ENCODE data around the gene WNT2.

DNA sequence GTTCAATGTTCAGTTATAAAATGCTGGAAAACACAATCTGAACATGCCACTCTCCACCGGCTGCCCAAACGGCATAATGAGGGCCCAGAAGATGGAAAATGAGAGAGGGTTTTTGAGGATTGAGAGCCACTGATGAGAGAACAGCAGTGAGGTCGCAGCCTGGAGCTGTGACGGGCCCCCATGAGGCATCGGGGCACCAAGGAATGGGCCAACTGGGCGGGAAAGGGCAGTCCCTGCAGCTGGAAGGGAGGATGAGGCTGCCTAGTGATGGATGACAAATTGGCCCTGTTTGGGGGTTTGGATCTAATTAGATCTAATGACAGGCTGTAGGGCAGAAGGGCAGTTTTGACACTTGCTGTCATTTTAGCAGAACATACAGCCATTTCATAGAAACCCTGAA, 39.1 kb downstream of the WNT2 start:
- no peak for TF ChIP-seq EZH2 (IDR thresholded peaks at IDR 0.05; ENCODE audit: insufficient read depth, low read length)
- TF ChIP-seq, protein P1, sequence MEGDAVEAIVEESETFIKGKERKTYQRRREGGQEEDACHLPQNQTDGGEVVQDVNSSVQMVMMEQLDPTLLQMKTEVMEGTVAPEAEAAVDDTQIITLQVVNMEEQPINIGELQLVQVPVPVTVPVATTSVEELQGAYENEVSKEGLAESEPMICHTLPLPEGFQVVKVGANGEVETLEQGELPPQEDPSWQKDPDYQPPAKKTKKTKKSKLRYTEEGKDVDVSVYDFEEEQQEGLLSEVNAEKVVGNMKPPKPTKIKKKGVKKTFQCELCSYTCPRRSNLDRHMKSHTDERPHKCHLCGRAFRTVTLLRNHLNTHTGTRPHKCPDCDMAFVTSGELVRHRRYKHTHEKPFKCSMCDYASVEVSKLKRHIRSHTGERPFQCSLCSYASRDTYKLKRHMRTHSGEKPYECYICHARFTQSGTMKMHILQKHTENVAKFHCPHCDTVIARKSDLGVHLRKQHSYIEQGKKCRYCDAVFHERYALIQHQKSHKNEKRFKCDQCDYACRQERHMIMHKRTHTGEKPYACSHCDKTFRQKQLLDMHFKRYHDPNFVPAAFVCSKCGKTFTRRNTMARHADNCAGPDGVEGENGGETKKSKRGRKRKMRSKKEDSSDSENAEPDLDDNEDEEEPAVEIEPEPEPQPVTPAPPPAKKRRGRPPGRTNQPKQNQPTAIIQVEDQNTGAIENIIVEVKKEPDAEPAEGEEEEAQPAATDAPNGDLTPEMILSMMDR (IDR thresholded peaks at IDR 0.05; ENCODE audit: insufficient read depth, low read depth, low read length) = no peak
